K562 (cell line): ENCODE data around the gene SH3BGR. TPM values are rescaled to one million over a fixed set of nuclear protein-coding genes. Genes with fewer than 3 reads are reported as not detected.

ENCODE experiments used
- BMI1 ChIP-seq: fragments of 150-350 bp; IDR thresholded peaks from 2 replicates; pipeline ENCODE4 v1.6.1; 2014; ENCODE audit warnings: low read length
- BRF1 ChIP-seq: IDR thresholded peaks from 3 replicates; pipeline ENCODE4 v1.6.1; 2011; ENCODE audit warnings: borderline replicate concordance, mild to moderate bottlenecking; ENCODE audit not compliant: insufficient read length; ENCODE audit errors: extremely low read depth
- CBX1 ChIP-seq: sonication (generic); IDR thresholded peaks from 2 replicates; pipeline ENCODE4 v1.6.1; 2016; ENCODE audit warnings: antibody characterized with exemption, low read depth, mild to moderate bottlenecking
- CREBBP ChIP-seq: IDR thresholded peaks from one replicate; pipeline ENCODE4 v1.6.1; 2012; ENCODE audit warnings: low read depth, mild to moderate bottlenecking, control low read depth, inconsistent platforms, low read length
- E2F5 ChIP-seq: sonication (generic); formaldehyde crosslinking; IDR thresholded peaks from 2 replicates; pipeline ENCODE4 v1.8.0; 2022; ENCODE audit warnings: mild to moderate bottlenecking, missing genetic modification reagents
- E4F1 ChIP-seq: fragments of 250-450 bp; sonication (Bioruptor Pico); IDR thresholded peaks from 2 replicates; pipeline ENCODE4 v1.5.0; 2021; ENCODE audit warnings: mild to moderate bottlenecking, borderline replicate concordance
- MAFF ChIP-seq: IDR thresholded peaks from 2 replicates; pipeline ENCODE4 v1.6.1; 2012; ENCODE audit warnings: low read length, improper control_type of control experiment
- MTA2 ChIP-seq: fragments of 450-650 bp; IDR thresholded peaks from 2 replicates; pipeline ENCODE4 v1.6.1; 2016; ENCODE audit warnings: low read depth
- NCOA6 ChIP-seq: fragments of 450-650 bp; IDR thresholded peaks from 2 replicates; pipeline ENCODE4 v1.6.1; 2017; ENCODE audit warnings: mild to moderate bottlenecking
- POLR2AphosphoS2 ChIP-seq: IDR thresholded peaks from 2 replicates; pipeline ENCODE4 v1.6.1; 2012; ENCODE audit warnings: low read length, improper control_type of control experiment
- PRDM10 ChIP-seq: fragments of 450-650 bp; IDR thresholded peaks from 2 replicates; pipeline ENCODE4 v1.6.1; 2018; ENCODE audit not compliant: partially characterized antibody
- PRMT5 ChIP-seq: sonication (generic); formaldehyde crosslinking; IDR thresholded peaks from 2 replicates; pipeline ENCODE4 v1.5.0; 2020; ENCODE audit warnings: missing genetic modification reagents
- RUNX1 ChIP-seq: sonication (generic); IDR thresholded peaks from 2 replicates; pipeline ENCODE4 v1.6.1; 2016; ENCODE audit warnings: antibody characterized with exemption, low read depth
- TAF1 ChIP-seq: IDR thresholded peaks from 2 replicates; pipeline ENCODE4 v1.6.1; 2011; ENCODE audit warnings: mild to moderate bottlenecking, low read length, moderate library complexity; ENCODE audit not compliant: insufficient read depth, control insufficient read depth, severe bottlenecking; ENCODE audit errors: extremely low read depth
- ZBTB8A ChIP-seq: fragments of 450-650 bp; IDR thresholded peaks from 2 replicates; pipeline ENCODE4 v1.6.1; 2018; ENCODE audit warnings: mild to moderate bottlenecking, moderate library complexity; ENCODE audit not compliant: partially characterized antibody
- ZC3H8 ChIP-seq: fragments of 450-650 bp; IDR thresholded peaks from 2 replicates; pipeline ENCODE4 v1.6.1; 2017
- ZNF280B ChIP-seq: fragments of 250-450 bp; sonication (Bioruptor Pico); IDR thresholded peaks from 2 replicates; pipeline ENCODE4 v1.5.1; 2021; ENCODE audit warnings: mild to moderate bottlenecking
- ZNF3 ChIP-seq: fragments of 250-450 bp; sonication (Bioruptor Pico); IDR thresholded peaks from 2 replicates; pipeline ENCODE4 v1.5.0; 2021; ENCODE audit warnings: mild to moderate bottlenecking, moderate library complexity
- ZNF717 ChIP-seq: fragments of 250-450 bp; sonication (Bioruptor Pico); IDR thresholded peaks from 2 replicates; pipeline ENCODE4 v1.5.0; 2021
- ZSCAN32 ChIP-seq: fragments of 450-650 bp; formaldehyde crosslinking; IDR thresholded peaks from 2 replicates; pipeline ENCODE4 v1.4.0; 2020; ENCODE audit warnings: mild to moderate bottlenecking, moderate library complexity
- polyA plus RNA-seq, 8 experiments: library from polyadenylated mRNA; depleted of rRNA in 4 of 8; stranded (reverse) in 5 of 8; unstranded in 3 of 8; fragments of >200 nt; fragmentation: Nextera tagmentation in 2 of 8; fragmentation: Illumina TruSeq in 1 of 8; extraction: Ambion mirVana in 2 of 8; extraction: Trizol in 1 of 8; gene quantifications; 2 replicates each; pipeline versions ENCODE4 v1.2.1 to v1.2.3, GENCODE V29; 2011 to 2014; ENCODE audit warnings: inconsistent platforms in 1 of 8, missing spikeins in 1 of 8
- total RNA-seq, 7 experiments: library from RNA; depleted of rRNA in 6 of 7; stranded (reverse); fragments of >200 nt in 6 of 7; fragmentation: Illumina TruSeq in 2 of 7; extraction: Trizol in 2 of 7; gene quantifications; 2 replicates each; pipeline versions ENCODE4 v1.2.1 to v1.2.3, GENCODE V29; 2011 to 2021; ENCODE audit warnings: low replicate concordance in 1 of 7

The SH3BGR gene
- total and polyA plus RNA-seq, 9 of the 15 experiments (the other 6 are each of a cell fraction or from before 2014, with no cell fraction given) = 6.6 to 42.9 (median 25.6) TPM

DNA sequence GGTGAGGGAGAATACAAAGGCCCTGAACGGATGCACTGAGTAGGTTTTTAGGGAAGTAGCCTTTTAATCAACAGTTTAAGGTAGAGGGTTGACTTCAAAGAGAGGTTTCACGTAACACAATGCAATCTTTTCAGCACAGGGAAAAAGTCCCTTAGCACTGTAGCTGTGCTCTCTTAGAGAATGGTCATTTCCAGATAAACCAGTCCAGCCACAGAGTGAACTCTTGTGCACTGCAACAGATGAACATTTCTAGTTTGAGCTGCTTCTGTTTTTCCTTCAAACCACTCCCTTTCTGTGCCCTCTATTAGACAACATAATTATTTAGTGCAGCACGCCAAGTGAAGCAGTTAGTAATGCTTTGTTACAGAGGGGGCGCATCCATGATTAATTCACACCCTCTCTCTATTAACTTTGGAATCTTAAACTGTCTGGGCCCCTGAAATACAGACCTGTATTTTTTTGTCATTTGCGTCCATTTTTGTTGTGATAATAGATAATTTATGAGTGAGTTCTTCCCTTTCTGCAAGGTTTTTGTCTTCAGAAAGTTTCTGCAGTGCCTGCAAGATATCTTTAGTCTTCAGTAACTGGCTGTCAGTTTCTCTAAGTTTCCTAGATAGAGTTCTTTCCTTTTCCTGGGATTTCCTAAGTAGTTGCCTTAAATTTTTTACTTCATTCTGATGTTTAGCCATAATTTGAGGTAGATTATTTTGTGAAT is 29.1 kb upstream of the SH3BGR start (continued):
- TF ChIP-seq E2F5 (no peak), ZNF717 (CRISPR knock-in tag) (no peak), ZNF3 (CRISPR knock-in tag) (no peak), BMI1 (no peak), CBX1 (no peak), NCOA6 (no peak), ZNF280B (CRISPR knock-in tag) (no peak), PRDM10 (no peak), BRF1 (no peak), TAF1 (no peak), ZBTB8A (no peak), E4F1 (no peak), PRMT5 (CRISPR knock-in tag) (no peak), ZSCAN32 (no peak), ZC3H8 (no peak), RUNX1 (no peak), MTA2 (no peak), CREBBP (no peak), MAFF (no peak), POLR2AphosphoS2 (no peak)
